ENCODE data around the gene MAD1L1. TPM values are rescaled to one million over a fixed set of nuclear protein-coding genes. Genes with fewer than 3 reads are reported as not detected.

MAD1L1 gene
- total RNA-seq, 1 experiment from 2014 or later, result 38.5 TPM

DNA sequence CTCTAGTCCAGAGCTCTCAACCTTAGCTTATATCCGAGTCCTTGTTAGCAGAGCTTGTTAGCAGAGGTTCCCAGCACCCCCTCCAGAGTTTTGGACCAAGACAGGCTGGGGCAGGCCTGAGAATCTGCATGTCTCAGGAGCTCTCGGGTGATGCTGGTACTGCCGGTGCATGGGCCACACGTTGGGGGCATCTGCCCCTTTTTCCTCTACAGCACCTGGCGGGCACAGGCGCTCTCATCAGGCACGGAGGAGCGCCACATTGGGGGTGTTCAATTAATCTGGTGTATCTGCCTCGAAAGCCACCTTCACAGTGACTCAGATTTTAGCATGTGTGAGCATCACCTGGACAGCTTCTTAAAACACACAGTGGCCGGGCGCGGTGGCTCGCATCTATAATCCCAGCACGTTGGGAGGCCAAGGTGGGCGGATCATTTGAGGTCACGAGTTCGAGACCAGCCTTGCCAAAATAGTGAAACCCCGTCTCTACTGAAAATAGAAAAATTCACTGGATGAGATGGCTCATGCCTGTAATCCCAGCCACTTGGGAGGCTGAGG lies 445.0 kb downstream of the MAD1L1 start:
- H3K79me2 ChIP-seq (ENCODE audit: insufficient read depth, low read length), result no peaks in the 10 kb centered on the region
- H3K36me3 ChIP-seq (ENCODE audit: control insufficient read depth in 1 of 2, insufficient read depth in 2 of 2, low read length in 2 of 2), result no peaks in the 10 kb centered on the region
- POLR2A ChIA-PET, result no interaction called here
- CTCF ChIA-PET, result no interaction called here
- H3K9me2 ChIP-seq (ENCODE audit: insufficient read depth), result no peaks in the 10 kb centered on the region
- no peak overlapping the region for H3K4me2 ChIP-seq (ENCODE audit: low read length)
- intact Hi-C loops (cut with micrococcal nuclease), result no loop called here
- no peak for DNase-seq (ENCODE audit: low read depth, low spot score)
- no peak overlapping the region for H3K27ac ChIP-seq (ENCODE audit: low read depth, low read length)
- RAD21 ChIA-PET (ENCODE audit: low non-redundant PET in 1 of 2, low total read pairs in 2 of 2, uncharacterized antibody in 2 of 2, unreplicated experiment in 2 of 2), result no interaction called here
- H3K4me3 ChIP-seq (replicated peaks in 1 of 2; ENCODE audit: low read depth in 1 of 2, low read length in 2 of 2), result no peak overlapping the region
- no peak overlapping the region for H3K9ac ChIP-seq (ENCODE audit: low read length)
- H3K9me3 ChIP-seq (ENCODE audit: control insufficient read depth in 1 of 2, insufficient read depth in 1 of 2, low read depth in 1 of 2, low read length in 2 of 2), result no peaks in the 10 kb centered on the region
- no TSS peak for BruUV-seq (replicated peaks)
- no peak overlapping the region for H2AFZ ChIP-seq (ENCODE audit: low read depth, low read length, poor library complexity, severe bottlenecking)
- TF ChIP-seq CBX3 (IDR thresholded peaks at IDR 0.05; ENCODE audit: low read depth) (no peak), SIN3A (IDR thresholded peaks at IDR 0.05; ENCODE audit: low read depth) (no peak), ZFX (IDR thresholded peaks at IDR 0.05) (no peak), ZNF274 (IDR thresholded peaks at IDR 0.05; ENCODE audit: low read depth, low read length) (no peak), RAD21 (IDR thresholded peaks at IDR 0.05; ENCODE audit: low read depth) (no peak), FOSL1 (IDR thresholded peaks at IDR 0.05; ENCODE audit: low read depth) (no peak), YY1 (IDR thresholded peaks at IDR 0.05; ENCODE audit: extremely low read depth, insufficient replicate concordance, low read depth, low read length) (no peak), EZH2 (IDR thresholded peaks at IDR 0.05) (no peak), CEBPB (IDR thresholded peaks at IDR 0.05; ENCODE audit: low read depth) (no peak), TCF7L2 (IDR thresholded peaks at IDR 0.05; ENCODE audit: borderline replicate concordance, extremely low read depth, insufficient read depth, insufficient read length) (no peak)
- TF ChIP-seq, protein P1, sequence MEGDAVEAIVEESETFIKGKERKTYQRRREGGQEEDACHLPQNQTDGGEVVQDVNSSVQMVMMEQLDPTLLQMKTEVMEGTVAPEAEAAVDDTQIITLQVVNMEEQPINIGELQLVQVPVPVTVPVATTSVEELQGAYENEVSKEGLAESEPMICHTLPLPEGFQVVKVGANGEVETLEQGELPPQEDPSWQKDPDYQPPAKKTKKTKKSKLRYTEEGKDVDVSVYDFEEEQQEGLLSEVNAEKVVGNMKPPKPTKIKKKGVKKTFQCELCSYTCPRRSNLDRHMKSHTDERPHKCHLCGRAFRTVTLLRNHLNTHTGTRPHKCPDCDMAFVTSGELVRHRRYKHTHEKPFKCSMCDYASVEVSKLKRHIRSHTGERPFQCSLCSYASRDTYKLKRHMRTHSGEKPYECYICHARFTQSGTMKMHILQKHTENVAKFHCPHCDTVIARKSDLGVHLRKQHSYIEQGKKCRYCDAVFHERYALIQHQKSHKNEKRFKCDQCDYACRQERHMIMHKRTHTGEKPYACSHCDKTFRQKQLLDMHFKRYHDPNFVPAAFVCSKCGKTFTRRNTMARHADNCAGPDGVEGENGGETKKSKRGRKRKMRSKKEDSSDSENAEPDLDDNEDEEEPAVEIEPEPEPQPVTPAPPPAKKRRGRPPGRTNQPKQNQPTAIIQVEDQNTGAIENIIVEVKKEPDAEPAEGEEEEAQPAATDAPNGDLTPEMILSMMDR (IDR thresholded peaks at IDR 0.05 in 2 of 3, conservative IDR thresholded peaks at IDR 0.05 in 1 of 3; ENCODE audit: borderline replicate concordance in 1 of 3, insufficient read depth in 1 of 3, low read depth in 2 of 3, low read length in 2 of 3), result no peak
- TF ChIP-seq, protein P2, sequence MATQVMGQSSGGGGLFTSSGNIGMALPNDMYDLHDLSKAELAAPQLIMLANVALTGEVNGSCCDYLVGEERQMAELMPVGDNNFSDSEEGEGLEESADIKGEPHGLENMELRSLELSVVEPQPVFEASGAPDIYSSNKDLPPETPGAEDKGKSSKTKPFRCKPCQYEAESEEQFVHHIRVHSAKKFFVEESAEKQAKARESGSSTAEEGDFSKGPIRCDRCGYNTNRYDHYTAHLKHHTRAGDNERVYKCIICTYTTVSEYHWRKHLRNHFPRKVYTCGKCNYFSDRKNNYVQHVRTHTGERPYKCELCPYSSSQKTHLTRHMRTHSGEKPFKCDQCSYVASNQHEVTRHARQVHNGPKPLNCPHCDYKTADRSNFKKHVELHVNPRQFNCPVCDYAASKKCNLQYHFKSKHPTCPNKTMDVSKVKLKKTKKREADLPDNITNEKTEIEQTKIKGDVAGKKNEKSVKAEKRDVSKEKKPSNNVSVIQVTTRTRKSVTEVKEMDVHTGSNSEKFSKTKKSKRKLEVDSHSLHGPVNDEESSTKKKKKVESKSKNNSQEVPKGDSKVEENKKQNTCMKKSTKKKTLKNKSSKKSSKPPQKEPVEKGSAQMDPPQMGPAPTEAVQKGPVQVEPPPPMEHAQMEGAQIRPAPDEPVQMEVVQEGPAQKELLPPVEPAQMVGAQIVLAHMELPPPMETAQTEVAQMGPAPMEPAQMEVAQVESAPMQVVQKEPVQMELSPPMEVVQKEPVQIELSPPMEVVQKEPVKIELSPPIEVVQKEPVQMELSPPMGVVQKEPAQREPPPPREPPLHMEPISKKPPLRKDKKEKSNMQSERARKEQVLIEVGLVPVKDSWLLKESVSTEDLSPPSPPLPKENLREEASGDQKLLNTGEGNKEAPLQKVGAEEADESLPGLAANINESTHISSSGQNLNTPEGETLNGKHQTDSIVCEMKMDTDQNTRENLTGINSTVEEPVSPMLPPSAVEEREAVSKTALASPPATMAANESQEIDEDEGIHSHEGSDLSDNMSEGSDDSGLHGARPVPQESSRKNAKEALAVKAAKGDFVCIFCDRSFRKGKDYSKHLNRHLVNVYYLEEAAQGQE (IDR thresholded peaks at IDR 0.05; ENCODE audit: low read depth), result no peak
- TF ChIP-seq, protein P3, sequence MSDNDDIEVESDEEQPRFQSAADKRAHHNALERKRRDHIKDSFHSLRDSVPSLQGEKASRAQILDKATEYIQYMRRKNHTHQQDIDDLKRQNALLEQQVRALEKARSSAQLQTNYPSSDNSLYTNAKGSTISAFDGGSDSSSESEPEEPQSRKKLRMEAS (IDR thresholded peaks at IDR 0.05), result no peak
- TF ChIP-seq, protein P4, sequence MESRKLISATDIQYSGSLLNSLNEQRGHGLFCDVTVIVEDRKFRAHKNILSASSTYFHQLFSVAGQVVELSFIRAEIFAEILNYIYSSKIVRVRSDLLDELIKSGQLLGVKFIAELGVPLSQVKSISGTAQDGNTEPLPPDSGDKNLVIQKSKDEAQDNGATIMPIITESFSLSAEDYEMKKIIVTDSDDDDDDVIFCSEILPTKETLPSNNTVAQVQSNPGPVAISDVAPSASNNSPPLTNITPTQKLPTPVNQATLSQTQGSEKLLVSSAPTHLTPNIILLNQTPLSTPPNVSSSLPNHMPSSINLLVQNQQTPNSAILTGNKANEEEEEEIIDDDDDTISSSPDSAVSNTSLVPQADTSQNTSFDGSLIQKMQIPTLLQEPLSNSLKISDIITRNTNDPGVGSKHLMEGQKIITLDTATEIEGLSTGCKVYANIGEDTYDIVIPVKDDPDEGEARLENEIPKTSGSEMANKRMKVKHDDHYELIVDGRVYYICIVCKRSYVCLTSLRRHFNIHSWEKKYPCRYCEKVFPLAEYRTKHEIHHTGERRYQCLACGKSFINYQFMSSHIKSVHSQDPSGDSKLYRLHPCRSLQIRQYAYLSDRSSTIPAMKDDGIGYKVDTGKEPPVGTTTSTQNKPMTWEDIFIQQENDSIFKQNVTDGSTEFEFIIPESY (IDR thresholded peaks at IDR 0.05; ENCODE audit: extremely low read depth, insufficient replicate concordance, low read length), result no peak
- no peaks in the 10 kb centered on the region for H4K20me1 ChIP-seq (ENCODE audit: insufficient read depth)
- ATAC-seq, result no peak
- H3K4me1 ChIP-seq (ENCODE audit: control insufficient read depth in 1 of 2, insufficient read depth in 2 of 2, low read length in 2 of 2), result no peaks in the 10 kb centered on the region
- no peaks in the 10 kb centered on the region for H3K27me3 ChIP-seq (ENCODE audit: insufficient read depth, low read length)
